Fibroblast of the aortic adventitia (primary cell): ENCODE data around the gene HEATR5B. TPM values are rescaled to one million over a fixed set of nuclear protein-coding genes. Genes with fewer than 3 reads are reported as not detected.

Experiments
- DNase-seq: peaks from one replicate; pipeline ENCODE4 v3.0.0-alpha.2; 2010; ENCODE audit warnings: low read depth
- H3K4me3 ChIP-seq: 2 replicates; pipeline ENCODE4 v1.5.1; 2011; ENCODE audit warnings: low read depth, mild to moderate bottlenecking, control low read depth, low read length, moderate library complexity
- total RNA-seq: library from RNA; depleted of rRNA; stranded (reverse); fragments of >200 nt; gene quantifications from 2 replicates; pipeline ENCODE4 v1.2.3, GENCODE V29; 2012; ENCODE audit warnings: low replicate concordance
- TF ChIP-seq, protein P1 (sequence below): IDR thresholded peaks from 2 replicates; pipeline ENCODE4 v1.5.1; 2011; ENCODE audit warnings: mild to moderate bottlenecking, low read length, control low read depth, inconsistent platforms; ENCODE audit not compliant: insufficient read depth

The HEATR5B gene
- total RNA-seq, 1 donor = 21.1 TPM

DNA sequence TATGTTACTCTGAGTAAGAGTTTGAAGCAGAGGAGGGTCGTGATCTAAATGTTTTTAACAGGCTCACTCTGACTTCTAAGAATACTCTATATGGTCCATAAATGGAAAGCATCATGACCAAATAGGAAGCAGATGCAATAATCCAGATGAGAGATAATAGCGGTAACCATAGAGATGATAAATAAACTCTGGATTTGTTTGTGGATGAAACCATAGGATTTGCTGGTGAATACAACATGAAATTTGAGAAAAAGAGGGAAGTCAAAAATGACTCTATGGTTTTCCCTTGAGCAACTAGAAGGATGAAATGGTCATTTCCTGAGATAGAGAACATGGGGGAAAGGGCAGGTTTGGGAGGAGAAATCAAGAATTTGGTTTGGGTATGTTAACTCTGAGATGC lies 3.9 kb downstream of the HEATR5B start:
- no peak for DNase-seq
- TF ChIP-seq, protein P1, sequence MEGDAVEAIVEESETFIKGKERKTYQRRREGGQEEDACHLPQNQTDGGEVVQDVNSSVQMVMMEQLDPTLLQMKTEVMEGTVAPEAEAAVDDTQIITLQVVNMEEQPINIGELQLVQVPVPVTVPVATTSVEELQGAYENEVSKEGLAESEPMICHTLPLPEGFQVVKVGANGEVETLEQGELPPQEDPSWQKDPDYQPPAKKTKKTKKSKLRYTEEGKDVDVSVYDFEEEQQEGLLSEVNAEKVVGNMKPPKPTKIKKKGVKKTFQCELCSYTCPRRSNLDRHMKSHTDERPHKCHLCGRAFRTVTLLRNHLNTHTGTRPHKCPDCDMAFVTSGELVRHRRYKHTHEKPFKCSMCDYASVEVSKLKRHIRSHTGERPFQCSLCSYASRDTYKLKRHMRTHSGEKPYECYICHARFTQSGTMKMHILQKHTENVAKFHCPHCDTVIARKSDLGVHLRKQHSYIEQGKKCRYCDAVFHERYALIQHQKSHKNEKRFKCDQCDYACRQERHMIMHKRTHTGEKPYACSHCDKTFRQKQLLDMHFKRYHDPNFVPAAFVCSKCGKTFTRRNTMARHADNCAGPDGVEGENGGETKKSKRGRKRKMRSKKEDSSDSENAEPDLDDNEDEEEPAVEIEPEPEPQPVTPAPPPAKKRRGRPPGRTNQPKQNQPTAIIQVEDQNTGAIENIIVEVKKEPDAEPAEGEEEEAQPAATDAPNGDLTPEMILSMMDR = no peak

DNA sequence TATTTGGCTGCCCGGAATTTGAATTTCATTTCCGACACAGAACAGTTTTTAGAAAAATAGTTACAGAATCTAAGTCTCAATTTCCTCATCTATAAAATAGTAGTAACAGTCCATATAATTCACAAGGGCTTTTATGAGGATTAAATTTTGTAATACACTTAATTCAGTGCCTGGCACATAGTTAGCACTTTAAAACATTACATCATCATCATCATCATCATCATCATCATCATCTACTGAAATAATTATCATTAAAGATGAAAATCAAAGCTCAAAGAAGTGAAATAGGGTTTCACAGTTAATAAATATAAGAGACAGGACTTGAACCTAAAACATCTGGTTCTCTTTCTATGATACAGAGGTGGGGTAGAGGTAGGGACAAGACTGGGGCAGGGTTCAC lies 13.2 kb downstream of the HEATR5B start:
- TF ChIP-seq, protein P1 = no peak
- no peak for DNase-seq

More for the DNA sequence above, 3.9 kb downstream of the HEATR5B start:
- H3K4me3 ChIP-seq = no peak overlapping the region

DNA sequence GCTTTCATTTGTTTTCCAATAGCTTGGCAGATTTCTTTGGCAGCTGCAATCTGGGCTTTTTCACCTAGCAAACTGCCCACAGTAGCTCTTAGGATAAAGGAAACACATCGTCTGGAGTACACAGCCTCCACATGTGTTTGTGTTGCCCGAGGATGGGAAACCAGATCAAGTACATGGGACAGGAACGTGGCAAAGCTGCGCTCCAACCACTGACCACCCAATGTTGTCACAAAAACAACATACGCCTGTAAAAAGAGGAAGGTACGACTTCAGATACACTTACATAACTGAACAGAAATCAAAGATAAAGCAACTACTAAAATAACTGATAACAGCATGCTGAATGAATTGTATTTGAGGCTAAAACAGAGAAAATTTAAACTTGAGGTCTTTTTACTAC lies 15.5 kb downstream of the HEATR5B start:
- TF ChIP-seq, protein P1 = no peak

More for the DNA sequence above, 13.2 kb downstream of the HEATR5B start:
- H3K4me3 ChIP-seq = no peak overlapping the region

DNA sequence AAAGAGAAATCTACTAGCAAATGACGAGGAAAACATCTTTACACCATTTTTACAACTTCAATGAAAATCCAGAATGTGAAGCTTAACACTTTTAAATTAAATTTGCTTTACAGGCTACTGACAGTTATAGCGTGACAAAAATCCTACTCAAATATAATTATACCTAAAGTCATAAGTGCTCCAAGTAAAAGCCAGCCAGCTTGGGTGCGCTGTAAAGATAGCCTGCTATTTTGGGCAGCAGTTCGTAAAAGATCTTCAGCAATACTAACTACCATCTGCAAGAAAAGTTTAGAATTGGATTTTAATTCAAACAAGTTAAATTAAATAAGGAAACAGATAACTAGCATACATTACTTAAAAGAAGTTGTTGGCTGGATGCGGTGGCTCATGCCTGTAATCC lies 22.4 kb downstream of the HEATR5B start:
- H3K4me3 ChIP-seq = no peak overlapping the region
- TF ChIP-seq, protein P1 = no peak
- DNase-seq = no peak

More for the DNA sequence above, 15.5 kb downstream of the HEATR5B start:
- no peak for DNase-seq
- no peak overlapping the region for H3K4me3 ChIP-seq

DNA sequence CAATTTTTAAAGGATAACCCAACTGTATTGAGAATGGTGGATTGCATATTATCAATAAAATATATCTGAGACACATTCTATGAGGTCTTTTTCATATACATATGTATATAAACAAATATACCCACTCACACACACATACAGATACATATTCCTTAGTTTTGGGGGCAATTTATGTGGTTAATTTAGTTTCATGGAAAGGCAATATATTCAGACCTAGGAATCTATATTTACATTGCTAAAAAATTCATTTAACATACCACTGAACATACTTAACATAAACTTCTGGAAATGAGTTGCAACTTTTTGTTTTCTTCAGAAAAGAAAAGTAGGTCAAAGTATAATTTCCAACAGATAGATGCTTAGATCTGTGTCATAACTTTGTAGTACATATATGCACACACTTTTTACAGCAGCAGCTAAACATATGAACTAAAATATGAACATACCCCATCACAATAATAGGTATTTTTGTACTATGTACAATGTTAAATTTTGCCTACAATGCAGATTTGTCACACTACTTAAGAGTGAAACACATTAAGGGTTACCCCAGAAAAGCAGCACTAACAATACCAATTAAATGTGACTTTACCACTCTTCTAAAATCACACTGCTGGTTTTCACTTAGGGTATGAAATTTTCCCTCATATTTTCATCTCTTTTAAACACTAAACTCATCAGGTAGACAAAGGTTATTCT lies 23.0 kb downstream of the HEATR5B start:
- H3K4me3 ChIP-seq = no peak overlapping the region
- TF ChIP-seq, protein P1 = no peak
- no peak for DNase-seq

DNA sequence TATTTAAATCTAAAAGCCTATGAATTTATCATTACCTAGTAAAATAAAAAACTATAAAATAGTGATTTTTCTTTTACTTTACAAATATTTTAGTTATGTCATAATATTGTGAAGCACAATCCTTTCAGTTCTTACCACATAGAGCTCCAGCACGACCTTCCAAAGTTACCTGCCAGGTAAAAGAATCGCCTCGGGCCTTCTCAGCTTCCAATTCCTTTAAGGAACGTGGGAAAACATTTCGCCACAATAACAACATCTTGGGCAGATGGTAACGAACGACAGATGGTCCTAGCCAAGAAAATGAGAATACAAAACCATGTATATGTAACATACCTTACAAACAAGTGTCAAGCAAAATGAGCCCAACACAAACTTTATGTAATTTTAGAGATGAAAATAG lies 23.7 kb downstream of the HEATR5B start:
- no peak overlapping the region for H3K4me3 ChIP-seq
- TF ChIP-seq, protein P1 = no peak
- DNase-seq = no peak

DNA sequence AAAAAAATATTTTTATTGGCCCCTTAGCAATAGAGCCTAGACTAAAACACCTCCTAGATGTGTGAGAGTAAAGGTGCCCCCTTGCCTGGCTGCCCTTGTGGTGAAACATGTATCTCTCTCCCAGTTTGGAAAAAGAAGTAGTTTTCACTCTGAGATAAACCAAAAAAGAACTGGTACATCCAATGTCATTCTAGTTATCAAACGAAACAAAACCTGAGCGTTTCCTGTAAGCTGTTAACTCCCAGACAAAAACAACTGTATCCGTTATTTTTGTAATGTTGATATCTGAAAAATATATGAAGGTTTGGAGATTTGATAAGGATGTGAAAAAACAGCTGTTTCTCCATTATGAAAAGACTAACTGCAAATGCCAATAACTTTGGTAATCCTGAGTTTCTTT lies 24.3 kb downstream of the HEATR5B start:
- no peak overlapping the region for H3K4me3 ChIP-seq
- DNase-seq = no peak
- TF ChIP-seq, protein P1 = no peak
